Lung (tissue), 12 donors: ENCODE results near the gene MOK. TPM values are rescaled to one million over a fixed set of nuclear protein-coding genes. Genes with fewer than 3 reads are reported as not detected.
A peak's percentile ranks its signal among the peaks of the same experiment; 100 is the strongest.

ENCODE experiments used
- ATAC-seq: fragments of 200-7000 bp; cut with Tn5 transposase; one replicate; pipeline ENCODE4 v1.9.1; 2020; ENCODE audit warnings: moderate number of reproducible peaks; ENCODE audit not compliant: insufficient read depth, low FRiP score
- DNase-seq, 3 donors: peaks; one replicate each; pipeline ENCODE4 v3.0.0-alpha.2; 2013 to 2017
- H3K27ac ChIP-seq, 2 donors: one replicate each; pipeline ENCODE4 v1.5.1; 2013; ENCODE audit warnings: mild to moderate bottlenecking in 2 of 2, moderate library complexity in 2 of 2, control low read depth in 1 of 2, inconsistent platforms in 1 of 2, low read depth in 1 of 2, low read length in 1 of 2
- H3K27me3 ChIP-seq, 3 donors: one replicate each; pipeline ENCODE4 v1.5.1; 2013; ENCODE audit warnings: low read length in 2 of 3; ENCODE audit not compliant: control insufficient read depth in 3 of 3, insufficient read depth in 3 of 3
- H3K36me3 ChIP-seq, 4 donors: one replicate each; pipeline ENCODE4 v1.5.1; 2013; ENCODE audit warnings: low read length in 4 of 4, mild to moderate bottlenecking in 1 of 4, moderate library complexity in 1 of 4; ENCODE audit not compliant: control insufficient read depth in 4 of 4, insufficient read depth in 4 of 4
- H3K4me1 ChIP-seq, 5 donors: one replicate each; pipeline ENCODE4 v1.5.1; 2013; ENCODE audit warnings: low read length in 5 of 5, mild to moderate bottlenecking in 2 of 5, moderate library complexity in 1 of 5; ENCODE audit not compliant: control insufficient read depth in 5 of 5, insufficient read depth in 5 of 5
- H3K4me3 ChIP-seq: one replicate; pipeline ENCODE4 v1.5.1; 2013; ENCODE audit warnings: mild to moderate bottlenecking, control low read depth, moderate library complexity
- H3K9ac ChIP-seq, 2 donors: one replicate each; pipeline ENCODE4 v1.5.1; 2013; ENCODE audit warnings: low read length in 2 of 2, control low read depth in 1 of 2; ENCODE audit not compliant: insufficient read depth in 1 of 2
- H3K9me3 ChIP-seq, 4 donors: one replicate each; pipeline ENCODE4 v1.5.1; 2013; ENCODE audit warnings: low read length in 3 of 4, mild to moderate bottlenecking in 1 of 4, moderate library complexity in 1 of 4; ENCODE audit not compliant: control insufficient read depth in 4 of 4, insufficient read depth in 3 of 4
- WGBS, 2 donors: extraction: QIAGEN DNeasy Blood & Tissue Kit; methylation state at CpG; one replicate each; pipeline ENCODE4 v1.1.7; 2013; 5-methylcytosine and 5-hydroxymethylcytosine counted together
- polyA plus RNA-seq, 2 donors: library from polyadenylated mRNA; stranded (reverse); fragments of 200-250 nt; gene quantifications; one replicate each; pipeline ENCODE4 v1.2.1, GENCODE V29; 2013
- total RNA-seq, 2 donors: library from RNA; depleted of rRNA in 1 of 2; stranded (reverse); fragments of >200 nt in 1 of 2; gene quantifications; one replicate each; pipeline ENCODE4 v1.2.1, GENCODE V29; 2014 to 2021
- TF ChIP-seq, protein P1 (sequence below): IDR thresholded peaks from 2 replicates; pipeline ENCODE4 v1.5.1; 2012; ENCODE audit warnings: mild to moderate bottlenecking; ENCODE audit errors: control extremely low read depth, extremely low read depth
- donor health status: control.
- donor health status: control.
- donor health status: Bipolar disorder and iron deficiency.
- donor health status: healthy.
- donor health status: DM: yes; HTN: yes; CAD: no.

Gene MOK
- total and polyA plus RNA-seq, 4 donors: 11.1 to 35.4 (median 25.4) TPM

- peak overlapping the region; percentile 9 to 46 for H3K27ac ChIP-seq
- DNase-seq: peak in 2 of 3 donors; percentile 13 to 57
- no peak overlapping the region for H3K4me3 ChIP-seq
- H3K9me3 ChIP-seq: no peaks in the 10 kb centered on the region
- H3K36me3 ChIP-seq: peaks cover 30 to 40% (median 33%) of the 10 kb centered on the region in 4 donors
- ATAC-seq: no peak
- H3K9ac ChIP-seq: no peak overlapping the region
- no peaks in the 10 kb centered on the region for H3K27me3 ChIP-seq
- TF ChIP-seq, protein P1, sequence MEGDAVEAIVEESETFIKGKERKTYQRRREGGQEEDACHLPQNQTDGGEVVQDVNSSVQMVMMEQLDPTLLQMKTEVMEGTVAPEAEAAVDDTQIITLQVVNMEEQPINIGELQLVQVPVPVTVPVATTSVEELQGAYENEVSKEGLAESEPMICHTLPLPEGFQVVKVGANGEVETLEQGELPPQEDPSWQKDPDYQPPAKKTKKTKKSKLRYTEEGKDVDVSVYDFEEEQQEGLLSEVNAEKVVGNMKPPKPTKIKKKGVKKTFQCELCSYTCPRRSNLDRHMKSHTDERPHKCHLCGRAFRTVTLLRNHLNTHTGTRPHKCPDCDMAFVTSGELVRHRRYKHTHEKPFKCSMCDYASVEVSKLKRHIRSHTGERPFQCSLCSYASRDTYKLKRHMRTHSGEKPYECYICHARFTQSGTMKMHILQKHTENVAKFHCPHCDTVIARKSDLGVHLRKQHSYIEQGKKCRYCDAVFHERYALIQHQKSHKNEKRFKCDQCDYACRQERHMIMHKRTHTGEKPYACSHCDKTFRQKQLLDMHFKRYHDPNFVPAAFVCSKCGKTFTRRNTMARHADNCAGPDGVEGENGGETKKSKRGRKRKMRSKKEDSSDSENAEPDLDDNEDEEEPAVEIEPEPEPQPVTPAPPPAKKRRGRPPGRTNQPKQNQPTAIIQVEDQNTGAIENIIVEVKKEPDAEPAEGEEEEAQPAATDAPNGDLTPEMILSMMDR: no peak
- 64 to 69% methylated on average over 10 of the region's 10 CpGs for WGBS, 2 donors
- H3K4me1 ChIP-seq: peaks cover 0 to 9% (median 0%) of the 10 kb centered on the region in 5 donors
Measured at GRCh38 chr14:102351023-102351422, 46.1 kb upstream of the MOK start.

GRCh38 chr14:102348376-102348775 is 43.4 kb upstream of the MOK start:
- WGBS, 2 donors: 94 to 95% methylated on average over 15 to 16 of the region's 16 CpGs
- no peaks in the 10 kb centered on the region for H3K27me3 ChIP-seq
- H3K27ac ChIP-seq: no peak overlapping the region
- no peaks in the 10 kb centered on the region for H3K9me3 ChIP-seq
- H3K36me3 ChIP-seq: peaks cover 23 to 37% (median 30%) of the 10 kb centered on the region in 4 donors
- no peak overlapping the region for H3K9ac ChIP-seq
- H3K4me1 ChIP-seq: peaks cover 0 to 9% (median 0%) of the 10 kb centered on the region in 5 donors
- no peak overlapping the region for H3K4me3 ChIP-seq
- ATAC-seq (no peak), DNase-seq (no peak)
- TF ChIP-seq, protein P1: no peak

DNA sequence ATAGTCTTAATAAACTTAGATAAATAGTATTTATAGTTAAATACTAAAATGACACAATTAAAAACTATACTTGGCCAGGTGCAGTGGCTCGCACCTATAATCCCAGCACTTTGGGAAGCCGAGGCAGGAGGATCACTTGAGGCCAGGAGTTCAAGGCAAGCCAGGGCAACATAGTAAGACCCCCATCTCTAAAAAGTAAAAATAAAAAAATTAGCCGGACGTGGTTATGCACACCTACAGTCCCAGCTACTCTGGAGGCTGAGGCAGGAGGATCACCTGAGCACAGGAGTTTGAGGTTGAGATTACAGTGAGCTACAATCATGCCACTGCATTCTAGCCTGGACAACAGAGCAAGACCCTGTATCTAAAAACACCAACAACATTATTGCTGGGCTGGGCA is 41.7 kb upstream of the MOK start:
- Histone ChIP-seq H3K9ac (no peak overlapping the region), H3K4me3 (no peak overlapping the region), H3K9me3 (no peaks in the 10 kb centered on the region), H3K4me1 (peaks cover 0 to 5% (median 0%) of the 10 kb centered on the region in 5 donors), H3K27me3 (no peaks in the 10 kb centered on the region), H3K27ac (no peak overlapping the region), H3K36me3 (peaks cover 20 to 33% (median 24%) of the 10 kb centered on the region in 4 donors)
- WGBS, 2 donors: 97 to 99% methylated on average over 4 of the region's 4 CpGs
- ATAC-seq (no peak), DNase-seq (no peak)
- TF ChIP-seq, protein P1: no peak

DNA sequence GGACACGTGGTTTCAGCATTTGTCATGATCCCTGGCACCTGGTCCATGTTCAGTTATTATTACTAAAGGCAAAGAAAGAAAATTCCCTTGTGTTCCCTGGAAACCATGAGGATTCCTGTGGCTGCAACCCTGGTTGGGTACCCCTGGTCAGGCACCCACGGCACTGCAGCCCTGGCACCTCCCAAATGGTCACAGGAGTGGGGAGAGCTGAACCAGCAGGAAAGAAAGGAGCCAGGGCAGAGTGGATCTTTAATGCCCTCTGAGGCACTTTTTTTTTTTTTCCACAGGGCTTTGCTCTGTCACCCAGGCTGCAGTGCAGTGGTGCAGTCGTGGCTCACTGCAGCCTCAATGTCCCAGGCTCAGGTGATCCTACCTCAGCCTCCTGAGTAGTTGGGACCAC is 40.3 kb upstream of the MOK start:
- no peak overlapping the region for H3K27ac ChIP-seq
- WGBS, 2 donors: 87 to 88% methylated on average over 3 of the region's 3 CpGs
- TF ChIP-seq, protein P1: no peak
- H3K36me3 ChIP-seq: peaks cover 20 to 41% (median 27%) of the 10 kb centered on the region in 4 donors
- ATAC-seq (no peak), DNase-seq (no peak)
- H3K9me3 ChIP-seq: no peaks in the 10 kb centered on the region
- H3K9ac ChIP-seq: no peak overlapping the region
- H3K4me1 ChIP-seq: no peaks in the 10 kb centered on the region
- no peak overlapping the region for H3K4me3 ChIP-seq
- no peaks in the 10 kb centered on the region for H3K27me3 ChIP-seq
